HG03103 (cell line): Measurements from ENCODE around the gene ESR2.
"Not testable (repeated sequence)": the region's sequence is repeated elsewhere in the genome, so short reads cannot be mapped to it uniquely, and the experiment has no call there.

ENCODE experiments used
- ATAC-seq: cut with Tn5 transposase; IDR thresholded peaks from one replicate; pipeline ENCODE4 v1.9.1; 2021; ENCODE audit warnings: low read depth; ENCODE audit not compliant: unreplicated experiment

Gene ESR2

DNA sequence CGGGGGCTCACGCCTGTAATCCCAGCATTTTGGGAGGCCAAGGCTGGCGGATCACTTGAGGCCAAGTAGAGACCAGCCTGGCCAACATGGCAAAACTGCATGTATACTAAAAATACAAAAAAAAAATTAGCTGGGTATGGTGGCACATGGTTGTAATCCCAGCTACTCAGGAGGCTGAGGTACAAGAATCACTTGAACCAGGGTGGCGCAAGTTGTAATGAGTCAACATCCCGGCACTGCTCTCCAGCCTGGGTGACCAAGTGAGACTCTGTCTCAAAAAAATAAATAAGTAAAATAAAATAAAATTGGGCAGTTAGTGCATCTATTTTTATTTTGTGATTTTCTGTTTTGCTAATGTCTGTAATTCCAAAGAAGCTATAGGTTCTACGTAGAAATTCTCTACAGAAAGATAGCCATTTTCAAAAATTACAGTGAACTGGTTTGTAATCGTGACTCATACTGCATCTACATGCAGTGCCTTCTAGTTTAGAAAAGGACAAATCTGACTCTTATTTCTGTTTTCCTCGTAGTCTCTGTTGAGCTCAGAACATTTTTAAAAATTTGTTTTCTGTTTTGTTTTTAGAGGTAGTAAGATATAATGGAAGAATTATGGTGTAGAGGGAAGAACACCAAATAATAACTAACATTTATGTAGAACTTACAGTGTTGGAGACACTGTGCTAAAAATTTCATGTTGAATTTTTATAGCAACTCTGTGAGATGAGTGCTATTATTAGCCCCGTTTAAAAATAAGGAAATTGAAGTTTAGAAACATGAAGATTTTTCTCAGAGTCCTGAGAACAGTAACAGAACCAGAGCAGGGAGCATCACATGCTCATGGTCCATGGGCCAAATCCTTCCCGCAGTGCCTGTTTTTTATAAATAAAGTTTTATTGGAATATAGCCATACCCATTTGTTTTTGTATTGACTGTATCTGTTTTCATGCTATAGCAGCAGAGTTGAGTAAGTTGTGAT lies 240.2 kb downstream of the ESR2 start:
- no peak for ATAC-seq

DNA sequence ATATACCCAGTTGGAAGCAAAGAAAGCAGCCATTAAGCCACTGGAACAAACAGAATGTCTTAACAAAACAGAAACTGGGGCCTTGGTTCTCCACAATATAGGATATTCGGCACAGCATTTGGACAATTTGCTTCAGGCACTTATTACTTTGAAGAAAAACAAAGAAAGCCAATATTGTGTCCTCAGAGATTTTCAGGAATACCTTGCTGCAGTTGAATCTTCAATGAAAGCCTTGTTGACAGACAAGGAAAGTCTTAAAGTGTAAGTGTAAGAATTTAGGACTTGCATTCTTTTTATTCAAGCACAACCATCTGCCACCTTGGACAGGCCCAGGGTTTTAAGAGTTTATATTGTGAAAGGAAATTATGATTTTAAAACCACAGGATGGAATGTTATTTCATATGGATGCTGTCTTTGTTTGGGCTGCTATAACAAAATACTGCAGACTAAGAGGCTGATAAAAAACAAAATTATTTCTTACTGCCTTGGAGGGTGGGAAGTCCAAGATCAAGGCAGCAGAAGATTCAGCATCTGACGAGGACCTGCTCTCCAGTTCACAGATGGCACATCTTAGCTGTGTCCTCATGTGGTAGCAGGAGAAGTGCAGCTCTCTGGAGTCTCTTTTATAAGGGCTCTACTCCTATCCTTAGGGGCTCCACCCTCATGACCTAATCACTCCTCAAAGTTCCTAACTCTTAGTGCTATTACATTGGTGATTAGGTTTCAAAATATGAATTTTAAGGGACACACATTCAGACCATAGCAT lies 244.4 kb downstream of the ESR2 start:
- ATAC-seq: no peak

- no peak for ATAC-seq
Observed at GRCh38 chr14:64045091-64045490, 249.1 kb downstream of the ESR2 start.

DNA sequence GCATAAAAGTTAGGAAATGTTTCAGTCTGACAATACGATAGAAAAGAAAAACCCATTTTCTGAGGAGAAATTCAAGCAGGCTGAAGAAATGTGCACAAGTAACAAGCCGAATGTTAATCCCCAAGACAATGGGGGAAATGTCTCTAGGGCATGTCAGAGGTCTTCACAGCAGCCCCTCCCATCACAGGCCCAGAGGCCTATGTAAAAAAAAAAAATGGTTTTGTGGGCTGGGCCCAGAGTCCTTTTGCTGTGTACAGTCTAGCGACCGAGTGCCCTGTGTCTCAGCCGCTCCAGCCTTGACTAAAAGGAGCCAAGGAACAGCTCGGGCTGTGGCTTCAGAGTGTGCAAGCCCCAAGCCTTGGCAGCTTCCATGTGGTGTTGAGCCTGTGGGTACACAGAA lies 250.9 kb downstream of the ESR2 start:
- not testable (repeated sequence) for ATAC-seq

DNA sequence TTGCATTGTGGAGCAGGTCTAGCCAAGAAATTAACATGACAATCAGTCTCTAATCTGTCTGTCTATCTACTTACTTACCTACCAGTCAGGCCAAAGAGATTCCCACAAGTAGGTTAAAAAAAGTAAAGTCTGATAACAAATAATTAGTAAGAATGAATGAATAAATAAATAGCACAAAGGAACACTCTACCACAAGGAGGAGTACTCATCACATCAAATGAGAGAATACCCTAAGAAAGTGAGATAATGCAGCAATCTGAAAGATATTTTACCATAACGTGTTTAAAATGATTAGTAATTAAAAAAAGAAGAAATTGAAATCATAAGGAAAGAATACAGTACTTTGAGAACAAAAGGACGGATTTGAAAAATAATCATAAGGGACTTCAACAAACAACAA lies 254.1 kb downstream of the ESR2 start:
- no peak for ATAC-seq

DNA sequence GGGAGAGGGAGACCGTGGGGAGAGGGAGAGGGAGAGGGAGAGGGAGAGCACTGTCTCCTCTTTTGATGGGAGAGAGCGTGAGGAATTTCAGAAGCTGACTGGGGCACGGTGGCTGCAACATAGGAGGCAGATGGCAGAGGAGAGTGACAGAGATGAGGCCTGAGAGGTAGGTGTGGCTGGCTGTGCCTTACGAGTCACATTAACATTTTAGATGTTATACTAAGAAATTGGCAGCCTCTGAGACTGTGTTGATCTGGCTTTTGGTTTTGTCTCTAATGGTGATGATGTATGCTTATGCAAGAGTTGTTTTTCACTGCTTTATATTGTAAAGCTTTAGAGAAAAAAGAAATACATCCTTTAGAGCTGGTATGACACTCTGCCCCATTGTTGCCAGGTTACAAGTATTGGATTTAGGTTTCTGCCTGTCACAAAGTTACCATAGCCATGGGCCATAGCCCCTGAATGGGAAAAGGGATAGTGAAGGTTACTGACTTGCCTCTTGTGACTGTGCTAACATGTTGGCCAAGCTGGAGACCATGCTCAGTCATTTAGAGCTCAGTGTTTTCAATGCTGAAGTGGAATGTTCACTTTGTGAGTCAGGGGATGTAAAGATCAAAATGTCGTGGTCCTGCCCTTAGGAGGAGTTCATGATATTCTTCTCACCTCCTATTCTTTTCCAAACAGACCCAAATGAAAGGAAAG lies 255.2 kb downstream of the ESR2 start:
- ATAC-seq: no peak

DNA sequence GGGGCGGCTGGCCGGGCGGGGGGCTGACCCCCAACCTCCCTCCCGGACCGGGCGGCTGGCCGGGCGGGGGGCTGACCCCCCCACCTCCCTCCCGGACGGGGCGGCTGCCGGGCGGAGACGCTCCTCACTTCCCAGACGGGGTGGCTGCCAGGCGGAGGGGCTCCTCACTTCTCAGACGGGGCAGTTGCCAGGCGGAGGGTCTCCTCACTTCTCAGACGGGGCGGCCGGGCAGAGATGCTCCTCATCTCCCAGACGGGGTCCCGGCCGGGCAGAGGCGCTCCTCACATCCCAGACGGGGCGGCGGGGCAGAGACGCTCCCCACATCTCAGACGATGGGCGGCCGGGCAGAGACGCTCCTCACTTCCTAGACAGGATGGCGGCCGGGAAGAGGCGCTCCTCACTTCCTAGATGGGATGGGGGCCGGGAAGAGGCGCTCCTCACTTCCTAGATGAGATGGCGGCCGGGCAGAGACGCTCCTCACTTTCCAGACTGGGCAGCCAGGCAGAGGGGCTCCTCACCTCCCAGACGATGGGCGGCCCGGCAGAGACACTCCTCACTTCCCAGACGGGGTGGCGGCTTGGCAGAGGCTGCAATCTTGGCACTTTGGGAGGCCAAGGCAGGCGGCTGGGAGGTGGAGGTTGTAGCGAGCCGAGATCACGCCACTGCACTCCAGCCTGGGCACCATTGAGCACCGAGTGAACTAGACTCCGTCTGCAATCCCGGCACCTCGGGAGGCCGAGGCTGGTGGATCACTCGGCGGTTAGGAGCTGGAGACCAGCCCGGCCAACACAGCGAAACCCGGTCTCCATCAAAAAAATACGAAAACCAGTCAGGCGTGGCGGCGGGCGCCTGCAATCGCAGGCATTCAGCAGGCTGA lies 256.1 kb downstream of the ESR2 start:
- not testable (repeated sequence) for ATAC-seq

DNA sequence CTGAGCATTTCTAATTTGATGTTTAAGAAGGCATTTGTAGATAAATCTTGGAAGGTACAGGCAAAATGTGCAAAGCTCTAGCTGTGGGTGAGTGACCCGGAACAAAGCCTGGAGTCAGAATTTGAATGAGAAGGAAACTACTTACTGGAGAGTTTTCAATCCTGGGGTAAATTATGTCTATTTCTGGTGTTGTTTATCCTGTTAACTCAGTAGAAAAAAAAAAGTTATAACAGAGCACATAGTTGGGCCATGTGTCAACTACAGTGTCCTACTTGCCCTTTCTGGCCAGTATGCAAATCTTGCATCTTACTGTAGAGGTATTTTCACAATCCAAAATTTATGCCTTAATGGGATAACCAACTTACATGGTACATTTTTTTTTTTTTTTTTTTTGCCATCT lies 259.0 kb downstream of the ESR2 start:
- ATAC-seq: no peak
